A549 (cell line): ENCODE data around the gene ZSWIM9. TPM values are rescaled to one million over a fixed set of nuclear protein-coding genes. Genes with fewer than 3 reads are reported as not detected.

Source experiments
- ATAC-seq, 2 experiments: fragments of 200-7000 bp in 1 of 2; fragments of >200 bp in 1 of 2; cut with Nextera tagmentation in 1 of 2; cut with Tn5 transposase in 1 of 2; 3 replicates each; pipeline versions ENCODE4 v1.8.0 to v1.9.1; 2018 to 2020; ENCODE audit warnings: mild to moderate bottlenecking in 1 of 2, moderate library complexity in 1 of 2
- CTCF ChIA-PET: fragments of 300-600 bp; sonication (Branson Sonifier 250); formaldehyde crosslinking; extraction: SDS; loops from one replicate; lab custom pipeline; 2021; ENCODE audit warnings: antibody characterized with exemption, inconsistent platforms; lab: Yijun Ruan, JAX
- POLR2A ChIA-PET: fragments of 350-600 bp; formaldehyde crosslinking; extraction: SDS; loops from one replicate; lab custom pipeline; 2021; ENCODE audit warnings: antibody characterized with exemption, inconsistent platforms; lab: Yijun Ruan, JAX
- DNase-seq, 2 experiments: peaks; one replicate each; pipeline versions ENCODE4 v3.0.0 to v3.0.0-alpha.2; 2011 to 2016; ENCODE audit warnings: low read depth in 1 of 2, low spot score in 1 of 2
- FAIRE-seq: peaks from 2 replicates; lab custom pipeline; 2011; peaks lifted over from hg19 to GRCh38; lab: Jason Lieb, UNC
- H3K27ac ChIP-seq, 2 experiments: fragments of >200 bp; sonication (Bioruptor Twin); formaldehyde crosslinking; 3 replicates each; pipeline ENCODE4 v1.5.1; 2016 to 2017
- H3K4me1 ChIP-seq: fragments of >200 bp; sonication (Bioruptor Twin); formaldehyde crosslinking; 3 replicates; pipeline ENCODE4 v1.6.1; 2016
- H3K4me2 ChIP-seq: fragments of >200 bp; sonication (Bioruptor Twin); formaldehyde crosslinking; 3 replicates; pipeline ENCODE4 v1.6.1; 2016
- H3K4me3 ChIP-seq: fragments of >200 bp; sonication (Bioruptor Twin); formaldehyde crosslinking; 3 replicates; pipeline ENCODE4 v1.5.1; 2016
- H3K9me3 ChIP-seq: fragments of >200 bp; sonication (Bioruptor Twin); formaldehyde crosslinking; 3 replicates; pipeline ENCODE4 v1.6.1; 2016
- ATOH8 ChIP-seq: fragments of 250-450 bp; sonication (Bioruptor Pico); IDR thresholded peaks from 2 replicates; pipeline ENCODE4 v1.5.0; 2020; ENCODE audit warnings: low read depth, mild to moderate bottlenecking, moderate library complexity
- CHD2 ChIP-seq: fragments of 150-350 bp; IDR thresholded peaks from 2 replicates; pipeline ENCODE4 v1.6.1; 2014; ENCODE audit warnings: low read length; ENCODE audit not compliant: partially characterized antibody
- EHMT2 ChIP-seq: fragments of 200-600 bp; sonication (generic); IDR thresholded peaks from 2 replicates; pipeline ENCODE4 v1.6.1; 2016; ENCODE audit warnings: antibody characterized with exemption, low read depth, mild to moderate bottlenecking, moderate library complexity
- FOXS1 ChIP-seq: fragments of 250-450 bp; sonication (Bioruptor Pico); IDR thresholded peaks from 2 replicates; pipeline ENCODE4 v1.5.0; 2020; ENCODE audit warnings: mild to moderate bottlenecking, moderate library complexity
- HDAC2 ChIP-seq: fragments of 200-600 bp; sonication (generic); IDR thresholded peaks from 2 replicates; pipeline ENCODE4 v1.6.1; 2016
- HES2 ChIP-seq: fragments of >200 bp; sonication (Bioruptor Twin); formaldehyde crosslinking; IDR thresholded peaks from 2 replicates; pipeline ENCODE4 v1.6.1; 2016
- HEYL ChIP-seq: fragments of 250-450 bp; sonication (Bioruptor Pico); IDR thresholded peaks from 2 replicates; pipeline ENCODE4 v1.8.0; 2021; ENCODE audit warnings: mild to moderate bottlenecking, moderate library complexity
- JUN ChIP-seq, 2 experiments: fragments of >200 bp; sonication (Bioruptor Twin); formaldehyde crosslinking; IDR thresholded peaks; 2 replicates in 1 of 2; 3 replicates in 1 of 2; pipeline ENCODE4 v1.6.1; 2016 to 2017
- KDM1A ChIP-seq: fragments of 200-600 bp; sonication (generic); IDR thresholded peaks from 2 replicates; pipeline ENCODE4 v1.6.1; 2016; ENCODE audit warnings: low read depth, mild to moderate bottlenecking
- KDM5A ChIP-seq: fragments of 200-600 bp; sonication (generic); IDR thresholded peaks from 2 replicates; pipeline ENCODE4 v1.6.1; 2016; ENCODE audit warnings: antibody characterized with exemption, mild to moderate bottlenecking
- MAX ChIP-seq: IDR thresholded peaks from 2 replicates; pipeline ENCODE4 v1.6.1; 2012
- MYC ChIP-seq: IDR thresholded peaks from 2 replicates; pipeline ENCODE4 v1.6.1; 2012; ENCODE audit warnings: mild to moderate bottlenecking, inconsistent platforms, low read length, improper control_type of control experiment, borderline replicate concordance
- NPAS2 ChIP-seq: fragments of 250-450 bp; sonication (Bioruptor Pico); IDR thresholded peaks from 2 replicates; pipeline ENCODE4 v1.8.0; 2022; ENCODE audit warnings: mild to moderate bottlenecking, moderate library complexity, borderline replicate concordance
- NR3C1 ChIP-seq: fragments of >200 bp; sonication (Bioruptor Twin); formaldehyde crosslinking; IDR thresholded peaks from 3 replicates; pipeline ENCODE4 v1.6.1; 2017
- PBX3 ChIP-seq: IDR thresholded peaks from 2 replicates; pipeline ENCODE4 v1.6.1; 2012
- RAD21 ChIP-seq, 2 experiments: fragments of >200 bp in 1 of 2; sonication (Bioruptor Twin) in 1 of 2; formaldehyde crosslinking in 1 of 2; IDR thresholded peaks in 1 of 2; conservative IDR thresholded peaks in 1 of 2; 2 replicates in 1 of 2; 3 replicates in 1 of 2; pipeline ENCODE4 v1.6.1; 2012 to 2018; ENCODE audit warnings: inconsistent platforms in 1 of 2
- RARB ChIP-seq: fragments of 250-450 bp; sonication (Bioruptor Pico); IDR thresholded peaks from 2 replicates; pipeline ENCODE4 v1.8.0; 2021; ENCODE audit warnings: mild to moderate bottlenecking, moderate library complexity
- REST ChIP-seq: fragments of 200-600 bp; sonication (generic); IDR thresholded peaks from 2 replicates; pipeline ENCODE4 v1.6.1; 2016; ENCODE audit warnings: antibody characterized with exemption, mild to moderate bottlenecking, moderate library complexity
- SMC3 ChIP-seq: fragments of >200 bp; sonication (Bioruptor Twin); formaldehyde crosslinking; IDR thresholded peaks from 3 replicates; pipeline ENCODE4 v1.6.1; 2018; ENCODE audit warnings: inconsistent platforms
- SREBF2 ChIP-seq: fragments of 450-650 bp; IDR thresholded peaks from 2 replicates; pipeline ENCODE4 v1.6.1; 2014; ENCODE audit warnings: mild to moderate bottlenecking, moderate library complexity
- TFCP2L1 ChIP-seq: fragments of 250-450 bp; sonication (Bioruptor Pico); IDR thresholded peaks from 2 replicates; pipeline ENCODE4 v1.5.0; 2021; ENCODE audit warnings: mild to moderate bottlenecking
- USF2 ChIP-seq: fragments of 450-650 bp; IDR thresholded peaks from 2 replicates; pipeline ENCODE4 v1.6.1; 2014; ENCODE audit warnings: antibody characterized with exemption
- ZNF302 ChIP-seq: fragments of 250-450 bp; sonication (Bioruptor Pico); IDR thresholded peaks from 2 replicates; pipeline ENCODE4 v1.9.0; 2021; ENCODE audit warnings: inconsistent platforms, mild to moderate bottlenecking, moderate library complexity
- WGBS: methylation state at CpG from one replicate; pipeline ENCODE4 v1.1.6; 2017; ENCODE audit errors: missing lambda C conversion rate; 5-methylcytosine and 5-hydroxymethylcytosine counted together
- polyA plus RNA-seq, 4 experiments: library from polyadenylated mRNA; depleted of rRNA in 3 of 4; stranded (reverse); fragments of >200 nt; fragmentation: RNase III in 1 of 4; extraction: RNeasy Plus Mini Kit Qiagen cat#74134 plus additional on column Dnase treatment in 1 of 4; gene quantifications; 2 replicates in 3 of 4; 3 replicates in 1 of 4; pipeline ENCODE4 v1.2.3, GENCODE V29; 2011 to 2017

Gene ZSWIM9
- polyA plus RNA-seq, 2 of the 4 experiments (the other 2 are of a cell fraction), result 1.2 to 13.4 TPM

GRCh38 chr19:48174445-48175030 is 4.1 kb downstream of the ZSWIM9 start (continued):
- no peak for TF ChIP-seq REST
- no peak for TF ChIP-seq TFCP2L1 (CRISPR knock-in tag)
- TF ChIP-seq SMC3, result no peak
- TF ChIP-seq KDM5A, result no peak
- no peak for TF ChIP-seq FOXS1
- TF ChIP-seq HES2, result no peak
- TF ChIP-seq RAD21 (conservative IDR thresholded peaks at IDR 0.05 in 1 of 2, IDR thresholded peaks at IDR 0.05 in 1 of 2), result no peak
- no peak for TF ChIP-seq RARB (CRISPR knock-in tag)
- TF ChIP-seq CHD2, result no peak

- CTCF ChIA-PET, result interaction anchor here (1.3 to 3.0 kb wide), 2 partner anchors 23 to 212 kb away, joined by 4 to 15 read pairs; no protein-coding TSS in a partner anchor
- no peak for ATAC-seq
- Histone ChIP-seq H3K4me1 (peaks cover 8% of the 10 kb centered on the region; the same call in 1 of the 3 replicates), H3K4me3 (no peak overlapping the region), H3K27ac (no peak overlapping the region), H3K9me3 (peaks cover 9% of the 10 kb centered on the region; the same call in 2 of the 3 replicates), H3K4me2 (no peak overlapping the region)
- POLR2A ChIA-PET, result no interaction called here
- no peak for FAIRE-seq
- 96% methylated on average over 10 of the region's 10 CpGs for WGBS
- no peak for TF ChIP-seq USF2
- no peak for TF ChIP-seq FOXS1
- no peak for TF ChIP-seq EHMT2
- TF ChIP-seq KDM1A, result no peak
- TF ChIP-seq SREBF2, result no peak
- no peak for TF ChIP-seq PBX3
- TF ChIP-seq REST, result no peak
- TF ChIP-seq JUN (IDR thresholded peaks at IDR 0.05), result no peak
- no peak for TF ChIP-seq MAX
- TF ChIP-seq NPAS2 (CRISPR knock-in tag), result no peak
- TF ChIP-seq RARB (CRISPR knock-in tag), result no peak
- no peak for TF ChIP-seq MYC
- TF ChIP-seq NR3C1, result no peak
- TF ChIP-seq ZNF302, result no peak
- no peak for TF ChIP-seq ATOH8 (CRISPR knock-in tag)
- TF ChIP-seq HEYL, result no peak
- TF ChIP-seq HDAC2, result no peak
- no peak for DNase-seq
Measured at GRCh38 chr19:48175578-48175977, 5.1 kb downstream of the ZSWIM9 start.
